ENCODE measurements around the gene FCN3. TPM values are rescaled to one million over a fixed set of nuclear protein-coding genes. Genes with fewer than 3 reads are reported as not detected.

The FCN3 gene
- total and polyA plus RNA-seq, 2 donors (not counting 1 experiment from before 2014, with no cell fraction given), result not detected

DNA sequence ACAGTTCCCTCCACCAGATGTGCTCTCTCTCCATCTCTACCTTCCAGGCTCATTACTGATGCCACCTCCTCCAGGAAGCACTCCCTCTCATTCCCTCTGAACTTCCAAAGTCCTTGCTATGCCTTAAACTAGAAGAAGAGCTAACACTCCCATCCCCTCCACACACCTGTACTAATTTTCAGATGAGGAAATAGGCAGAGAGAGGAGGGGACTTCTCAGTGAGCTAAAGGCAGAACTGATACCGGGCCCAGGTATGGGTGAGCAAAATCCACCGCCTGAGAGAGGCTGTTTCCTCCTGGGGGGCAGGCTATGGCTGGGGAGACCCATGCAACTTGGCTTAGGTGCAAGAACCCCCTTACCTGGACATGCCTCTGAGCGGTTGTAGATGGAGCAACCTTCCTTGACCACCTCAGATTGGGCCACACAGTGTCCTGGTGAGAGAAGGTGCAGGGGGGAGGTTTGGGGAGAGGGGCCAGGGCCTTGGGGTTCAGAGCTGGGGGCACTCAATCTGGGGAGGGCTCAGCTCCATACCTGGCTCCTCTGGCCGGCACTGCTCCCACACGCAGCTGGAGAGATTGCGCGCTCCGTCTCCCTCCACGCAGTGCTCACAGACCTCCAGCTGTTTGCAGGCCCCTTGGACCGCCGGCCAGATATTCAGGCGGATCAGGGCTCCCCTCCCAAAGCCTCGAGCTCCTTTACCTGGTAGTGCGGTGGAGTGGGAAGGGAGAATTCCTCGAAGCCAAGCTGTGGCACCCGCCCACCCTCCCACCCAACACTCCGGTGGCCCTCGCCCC lies 7.5 kb upstream of the FCN3 start:
- no peak overlapping the region for H3K9ac ChIP-seq (ENCODE audit: low read length)
- no peaks in the 10 kb centered on the region for H3K36me3 ChIP-seq (replicated peaks in 1 of 2; ENCODE audit: control extremely low read depth in 1 of 2, control insufficient read depth in 1 of 2, extremely low read depth in 1 of 2, insufficient read depth in 2 of 2, low read length in 1 of 2)
- H3K4me3 ChIP-seq (ENCODE audit: control extremely low read depth in 1 of 5, extremely low read depth in 1 of 5, insufficient read depth in 1 of 5, low read depth in 2 of 5, low read length in 4 of 5), result no peak overlapping the region
- H2AFZ ChIP-seq (ENCODE audit: insufficient read depth, low read depth, low read length, poor library complexity, severe bottlenecking), result no peak overlapping the region
- peaks cover 0 to 4% (median 0%) of the 10 kb centered on the region in 3 donors for H3K9me3 ChIP-seq (ENCODE audit: control extremely low read depth in 1 of 3, control insufficient read depth in 2 of 3, insufficient read depth in 1 of 3, low read length in 2 of 3)
- ATAC-seq (ENCODE audit: low read depth), result peak; percentile 53
- no peak overlapping the region for H3K27ac ChIP-seq (ENCODE audit: low read length in 2 of 2)
- Mint-ChIP-seq H3K27ac (no peak overlapping the region), H3K27me3 (peaks cover 4% of the 10 kb centered on the region), H3K4me3 (no peak overlapping the region), H3K4me1 (peaks cover 8% of the 10 kb centered on the region), H3K9me3 (ENCODE audit: insufficient read depth) (no peaks in the 10 kb centered on the region)
- peak overlapping the region; percentile 17 for H3K4me2 ChIP-seq (replicated peaks; ENCODE audit: low read depth, low read length, poor library complexity, severe bottlenecking)
- TF ChIP-seq EZH2 (IDR thresholded peaks at IDR 0.05; ENCODE audit: borderline replicate concordance, insufficient read depth, low read depth, low read length, poor library complexity, severe bottlenecking) (no peak), CTCF (IDR thresholded peaks at IDR 0.05) (no peak)
- H4K20me1 ChIP-seq (ENCODE audit: control insufficient read depth, insufficient read depth, low read length, poor library complexity, severe bottlenecking), result no peaks in the 10 kb centered on the region
- ChIA-PET POLR2A (interaction anchor here (1.3 to 1.5 kb wide), 2 partner anchors 17 to 25 kb away, joined by 3 to 4 read pairs; no protein-coding TSS in a partner anchor), CTCF (interaction anchor here (0.9 to 2.4 kb wide), 10 partner anchors 8 to 227 kb away, joined by 3 to 13 read pairs (median 5); partner anchors contain the start of gene MAP3K6)
- H3K27me3 ChIP-seq (replicated peaks in 1 of 4; ENCODE audit: control extremely low read depth in 1 of 4, control insufficient read depth in 3 of 4, insufficient read depth in 4 of 4, low read length in 3 of 4), result no peaks in the 10 kb centered on the region
- WGBS (ENCODE audit: insufficient coverage), result 60% methylated on average over 5 of the region's 18 CpGs
- peak; percentile 60 for DNase-seq
- intact Hi-C loops (cut with micrococcal nuclease), result no loop called here
- no peaks in the 10 kb centered on the region for H3K79me2 ChIP-seq (ENCODE audit: control insufficient read depth, insufficient read depth, low read length)
- H3K4me1 ChIP-seq (ENCODE audit: control insufficient read depth in 2 of 2, insufficient read depth in 2 of 2, low read length in 2 of 2), result peaks cover 8 to 12% of the 10 kb centered on the region in 2 donors
